Transverse colon (tissue), 4 donors: Measurements from ENCODE around the gene COL8A1.
A peak's percentile ranks its signal among the peaks of the same experiment; 100 is the strongest.

Experiments used
- POLR2A ChIP-seq: fragments of 450-650 bp; IDR thresholded peaks from one replicate; pipeline ENCODE4 v1.6.1; 2016; ENCODE audit warnings: antibody characterized with exemption, mild to moderate bottlenecking, moderate library complexity
- POLR2AphosphoS5 ChIP-seq, 3 donors: sonication (generic); formaldehyde crosslinking; IDR thresholded peaks; one replicate each; pipeline ENCODE4 v1.6.1; 2016; ENCODE audit warnings: antibody characterized with exemption in 3 of 3
- TF ChIP-seq, protein P1 (sequence below), 5 experiments: fragments of 200-600 bp in 3 of 5; fragments of 450-650 bp in 2 of 5; sonication (generic) in 3 of 5; IDR thresholded peaks; 1 replicate in 2 of 5; 2 replicates in 3 of 5; pipeline ENCODE4 v1.5.1; 2016 to 2017; ENCODE audit warnings: antibody characterized with exemption in 5 of 5, inconsistent platforms in 3 of 5, mild to moderate bottlenecking in 2 of 5, moderate library complexity in 1 of 5

- TF ChIP-seq POLR2AphosphoS5 (IDR thresholded peaks at IDR 0.05) = peak in 2 of 3 donors; percentile 65 to 73
- TF ChIP-seq, protein P1, sequence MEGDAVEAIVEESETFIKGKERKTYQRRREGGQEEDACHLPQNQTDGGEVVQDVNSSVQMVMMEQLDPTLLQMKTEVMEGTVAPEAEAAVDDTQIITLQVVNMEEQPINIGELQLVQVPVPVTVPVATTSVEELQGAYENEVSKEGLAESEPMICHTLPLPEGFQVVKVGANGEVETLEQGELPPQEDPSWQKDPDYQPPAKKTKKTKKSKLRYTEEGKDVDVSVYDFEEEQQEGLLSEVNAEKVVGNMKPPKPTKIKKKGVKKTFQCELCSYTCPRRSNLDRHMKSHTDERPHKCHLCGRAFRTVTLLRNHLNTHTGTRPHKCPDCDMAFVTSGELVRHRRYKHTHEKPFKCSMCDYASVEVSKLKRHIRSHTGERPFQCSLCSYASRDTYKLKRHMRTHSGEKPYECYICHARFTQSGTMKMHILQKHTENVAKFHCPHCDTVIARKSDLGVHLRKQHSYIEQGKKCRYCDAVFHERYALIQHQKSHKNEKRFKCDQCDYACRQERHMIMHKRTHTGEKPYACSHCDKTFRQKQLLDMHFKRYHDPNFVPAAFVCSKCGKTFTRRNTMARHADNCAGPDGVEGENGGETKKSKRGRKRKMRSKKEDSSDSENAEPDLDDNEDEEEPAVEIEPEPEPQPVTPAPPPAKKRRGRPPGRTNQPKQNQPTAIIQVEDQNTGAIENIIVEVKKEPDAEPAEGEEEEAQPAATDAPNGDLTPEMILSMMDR (IDR thresholded peaks at IDR 0.05) = no peak
- no peak for TF ChIP-seq POLR2A
Measured at GRCh38 chr3:99846477-99847160, 208.2 kb downstream of the COL8A1 start.
